HS-27A (cell line): ENCODE data around the gene CASR.

Experiments used
- DNase-seq: peaks from one replicate; pipeline ENCODE4 v3.0.0-alpha.2; 2012; ENCODE audit warnings: low read depth, missing footprints

CASR gene

DNA sequence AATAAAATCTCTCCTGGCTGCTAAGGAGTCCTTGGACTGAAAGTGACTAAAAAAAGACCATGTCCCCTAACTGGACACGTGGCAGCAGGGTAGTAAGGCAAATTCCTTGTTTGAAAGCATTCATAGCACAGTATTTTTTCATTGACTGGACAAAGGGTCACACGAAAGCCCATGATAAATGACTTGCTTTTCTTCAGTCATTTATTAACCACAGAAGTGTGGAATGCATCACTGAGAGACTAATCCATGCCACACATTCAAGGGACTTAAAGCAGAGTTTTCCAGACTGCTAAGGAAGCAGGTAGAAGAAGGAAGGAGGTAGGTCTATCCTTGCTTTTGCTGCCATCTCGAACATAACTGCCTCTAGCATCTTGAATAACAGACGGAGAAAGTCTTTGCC is 31.2 kb downstream of the CASR start:
- no peak for DNase-seq

DNA sequence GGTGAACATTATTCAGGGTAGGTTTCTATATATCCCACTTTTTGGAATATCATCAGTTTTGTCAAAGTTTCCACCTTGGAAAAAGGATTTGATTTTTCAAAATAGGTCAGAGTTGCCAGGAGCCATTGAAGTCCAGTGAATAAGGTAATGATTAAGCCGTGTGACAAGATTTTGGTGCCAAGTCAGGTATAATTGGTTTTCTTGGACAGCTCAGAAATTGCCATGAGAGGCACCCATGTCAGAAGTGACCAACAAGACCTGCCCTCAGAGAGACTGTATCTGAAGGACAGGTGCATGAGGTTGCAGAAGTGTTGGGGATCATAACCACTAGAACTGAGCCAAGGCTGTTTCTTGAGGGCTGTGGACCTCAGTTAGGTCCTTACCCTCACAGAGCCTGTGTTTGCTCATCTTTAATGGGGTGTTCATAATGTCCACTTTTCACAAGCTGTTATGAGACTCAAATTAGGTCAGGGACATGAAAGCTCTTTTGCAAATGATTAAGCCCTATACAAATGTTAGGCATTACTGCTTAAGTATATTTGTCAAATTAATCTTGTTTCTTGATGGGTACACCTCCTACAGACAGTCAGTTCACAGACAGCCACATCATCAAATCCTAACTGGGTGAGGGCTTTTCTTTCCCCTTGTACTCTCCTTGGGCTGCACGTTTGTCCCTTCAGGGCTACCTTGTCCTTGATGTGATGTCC is 32.3 kb downstream of the CASR start:
- DNase-seq = no peak

DNA sequence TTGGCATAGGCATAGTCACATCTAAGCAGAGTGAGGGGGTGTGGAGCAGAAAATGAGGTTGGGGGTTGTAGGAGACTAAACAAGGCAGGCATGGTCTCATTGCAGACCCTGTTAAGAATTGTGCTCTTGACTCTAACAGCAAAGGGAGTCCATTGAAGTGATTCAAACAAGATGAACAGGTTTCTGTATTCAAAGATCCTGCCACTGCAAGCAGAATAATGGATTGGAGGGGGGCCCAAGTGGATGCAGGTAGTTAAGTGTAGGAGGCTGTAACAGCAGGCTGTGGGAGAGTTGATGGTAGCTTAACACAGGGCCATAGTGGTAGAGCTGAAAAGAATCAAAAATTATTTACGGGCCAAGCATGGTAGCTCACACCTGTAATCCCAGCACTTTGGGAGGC is 34.4 kb downstream of the CASR start:
- no peak for DNase-seq

DNA sequence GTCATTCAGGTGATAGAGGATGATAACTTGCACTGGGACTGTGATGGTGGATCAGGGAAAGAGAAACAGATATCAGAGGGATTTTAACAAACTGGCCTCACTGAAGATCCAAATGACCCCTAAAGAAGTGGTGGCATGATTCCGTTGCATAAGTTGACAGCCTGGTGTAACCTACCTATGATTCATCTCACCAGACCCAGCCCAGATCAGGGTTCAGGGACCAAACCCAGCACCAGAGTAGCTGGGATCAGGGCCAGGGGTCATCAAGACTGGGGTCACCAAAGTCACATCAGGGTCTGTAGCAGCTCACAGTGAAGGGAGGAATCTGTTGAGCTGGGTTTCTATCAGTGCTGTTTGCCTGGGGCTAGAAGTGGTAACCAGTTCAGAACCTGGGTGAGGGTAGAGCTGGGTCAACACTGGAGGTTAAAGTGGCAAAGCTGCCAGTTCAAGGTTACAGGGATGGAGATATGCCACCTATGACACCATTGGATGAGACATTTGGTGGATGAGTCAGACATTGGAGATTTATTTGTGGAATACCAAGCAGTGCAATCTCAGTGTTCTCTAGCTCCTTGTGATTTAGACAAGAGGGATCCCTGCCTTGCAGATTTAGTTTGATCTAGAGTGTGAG is 35.9 kb downstream of the CASR start:
- no peak for DNase-seq

DNA sequence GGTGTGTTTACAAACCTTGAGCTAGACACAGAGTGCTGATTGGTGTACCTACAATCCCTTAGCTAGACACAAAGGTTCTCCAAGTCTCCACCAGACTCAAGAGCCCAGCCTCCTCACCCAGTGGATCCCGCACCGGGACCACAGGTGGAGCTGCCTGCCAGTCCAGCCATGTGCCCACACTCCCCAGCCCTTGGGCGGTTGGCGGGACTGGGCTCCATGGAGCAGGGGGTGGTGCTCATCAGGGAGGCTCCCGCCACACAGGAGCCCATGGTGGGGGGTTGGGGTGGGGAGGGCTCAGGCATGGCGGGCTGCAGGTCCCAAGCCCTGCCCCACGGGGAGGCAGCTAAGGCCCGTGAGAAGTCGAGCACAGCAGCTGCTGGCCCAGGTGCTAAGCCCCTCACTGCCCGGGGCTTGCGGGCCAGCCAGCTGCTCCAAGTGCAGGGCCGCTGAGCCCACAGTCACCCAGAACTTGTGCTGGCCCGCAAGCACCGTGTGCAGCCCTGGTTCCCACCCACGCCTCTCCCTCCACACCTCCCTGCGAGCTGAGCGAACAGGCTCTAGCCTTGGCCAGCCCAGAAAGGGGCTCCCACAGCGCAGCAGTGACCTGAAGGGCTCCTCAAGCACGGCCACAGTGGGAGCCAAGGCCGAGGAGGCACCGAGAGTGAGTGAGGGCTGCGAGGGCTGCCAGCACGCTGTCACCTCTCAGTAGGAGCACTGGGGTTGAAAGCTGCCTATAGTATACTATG is 43.7 kb downstream of the CASR start:
- DNase-seq = no peak

DNA sequence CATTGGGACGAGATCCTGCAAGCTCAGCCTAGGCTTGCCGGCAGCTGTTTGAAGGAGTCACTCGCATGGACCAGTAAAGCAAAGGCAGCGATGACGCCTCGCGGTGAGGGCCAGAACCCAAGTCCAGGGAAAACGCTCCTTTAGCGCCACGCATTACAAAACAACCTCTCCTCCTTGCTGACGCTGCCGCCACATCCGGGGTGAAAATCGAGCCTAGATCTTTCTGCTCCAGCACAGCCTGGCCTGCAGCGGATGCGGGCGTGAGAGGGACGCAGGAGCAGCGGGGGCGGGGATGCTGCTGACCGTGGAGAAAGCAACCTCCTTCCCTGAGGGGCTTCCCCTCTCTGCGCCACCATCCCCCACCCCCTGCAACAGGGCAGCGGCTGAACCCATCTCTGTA is 46.7 kb downstream of the CASR start:
- no peak for DNase-seq

DNA sequence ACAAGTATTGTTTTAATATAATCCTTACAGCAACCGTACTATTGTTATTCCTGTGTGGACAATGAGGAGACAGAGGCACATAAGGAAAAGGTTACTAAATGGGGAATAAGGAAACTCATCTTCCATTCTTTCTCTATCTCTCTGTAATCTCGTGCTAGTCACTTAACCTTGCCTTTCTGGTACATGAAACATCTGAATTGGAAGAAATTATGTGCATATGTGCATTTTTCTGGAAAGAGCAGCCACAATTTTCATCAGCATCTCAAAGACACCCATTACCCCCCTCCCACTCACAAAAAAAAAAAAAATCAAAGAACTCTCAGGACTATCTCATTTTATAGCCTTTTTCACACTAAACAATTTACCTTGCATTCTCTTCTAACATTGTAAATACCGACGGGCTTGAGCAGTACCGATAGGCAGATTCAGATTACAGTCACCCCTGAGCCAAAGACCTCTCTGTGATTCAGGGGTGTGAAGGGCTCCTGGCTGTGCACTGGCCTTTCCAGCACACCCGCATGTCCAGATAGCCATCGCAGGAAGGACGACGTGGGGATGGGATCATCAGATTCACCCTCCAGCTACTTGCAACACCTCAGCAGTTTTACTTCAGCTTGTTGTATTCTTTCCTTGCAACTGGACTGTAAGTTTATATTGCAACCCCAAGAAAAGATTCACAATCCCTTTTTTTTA is 48.1 kb downstream of the CASR start:
- no peak for DNase-seq

DNA sequence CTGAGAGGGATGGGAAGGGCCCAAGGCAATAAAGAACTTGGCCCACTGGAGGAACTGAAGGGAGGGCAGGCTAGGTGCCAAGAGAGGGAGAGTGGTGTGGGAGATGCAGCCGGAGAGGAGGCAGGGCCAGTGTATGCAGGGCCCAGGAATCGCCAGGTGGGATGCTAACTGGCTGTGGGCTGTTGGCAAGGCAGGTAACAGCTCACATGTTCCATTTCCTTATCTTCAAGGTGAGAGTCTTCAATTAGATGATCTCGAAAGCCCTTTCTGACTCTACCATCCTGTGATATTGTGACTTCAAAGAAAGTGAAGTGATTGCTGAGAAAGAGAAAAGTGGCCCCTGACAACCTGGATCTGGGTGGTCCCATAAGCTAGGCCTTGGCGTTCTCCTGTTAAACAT is 49.0 kb downstream of the CASR start:
- no peak for DNase-seq

DNA sequence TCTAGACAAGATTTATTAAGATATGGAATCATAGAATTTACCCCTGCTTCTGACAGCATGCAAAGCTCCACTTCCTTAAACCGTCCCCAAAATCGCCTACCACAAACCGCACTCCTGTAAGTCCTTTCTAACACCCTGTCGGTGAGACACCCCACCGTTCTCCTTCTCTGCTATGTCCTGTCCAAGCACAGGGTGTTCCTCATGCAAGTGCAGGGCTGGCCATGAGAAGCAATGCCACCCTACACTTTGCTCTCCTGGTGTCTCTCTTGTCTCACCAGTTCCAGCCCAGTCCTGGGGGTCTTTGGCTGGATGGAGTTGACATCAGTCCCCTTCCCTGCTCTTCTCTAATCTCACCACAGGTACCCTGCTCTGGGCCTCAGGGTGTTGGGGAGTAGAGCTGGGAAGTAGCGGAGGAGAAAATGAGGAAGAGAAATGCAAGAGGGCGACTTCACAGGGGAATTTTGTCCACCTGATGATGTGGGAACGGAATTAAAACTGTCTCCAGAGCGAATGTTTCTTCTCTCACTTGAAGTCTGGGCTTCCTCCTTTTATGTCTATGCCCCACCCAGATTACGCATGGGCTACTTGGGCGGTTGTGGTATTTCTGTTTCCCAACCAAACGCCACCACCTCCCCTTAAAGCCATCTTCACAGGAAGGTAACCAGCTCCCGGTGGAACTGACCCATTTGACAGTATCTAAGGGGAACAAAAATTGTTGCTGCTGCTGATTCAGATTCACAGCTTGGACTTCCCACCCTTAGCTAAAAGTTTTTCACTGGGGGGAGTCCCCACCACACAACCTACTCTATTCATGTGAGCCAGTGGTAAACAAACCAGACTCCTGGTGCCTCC is 49.9 kb downstream of the CASR start:
- DNase-seq = no peak

DNA sequence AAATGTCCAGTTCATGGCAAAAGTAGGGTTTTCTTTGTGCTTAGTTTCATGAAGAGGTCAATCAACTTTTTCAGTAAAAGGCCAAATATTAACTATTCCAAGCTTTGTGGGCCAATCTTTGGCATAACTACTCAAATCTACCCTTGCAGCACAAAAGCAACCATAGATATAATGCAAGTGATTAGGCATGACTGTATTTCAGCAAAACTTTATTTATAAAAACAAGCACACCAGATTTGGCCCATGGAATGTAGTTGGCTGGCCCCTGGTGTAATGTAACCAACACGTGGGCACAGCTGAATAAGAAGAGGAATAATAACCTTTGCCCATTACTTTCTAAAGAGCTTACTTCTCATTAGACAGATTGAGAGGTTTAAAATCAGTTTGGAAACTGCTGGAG is 50.6 kb downstream of the CASR start:
- DNase-seq = no peak

DNA sequence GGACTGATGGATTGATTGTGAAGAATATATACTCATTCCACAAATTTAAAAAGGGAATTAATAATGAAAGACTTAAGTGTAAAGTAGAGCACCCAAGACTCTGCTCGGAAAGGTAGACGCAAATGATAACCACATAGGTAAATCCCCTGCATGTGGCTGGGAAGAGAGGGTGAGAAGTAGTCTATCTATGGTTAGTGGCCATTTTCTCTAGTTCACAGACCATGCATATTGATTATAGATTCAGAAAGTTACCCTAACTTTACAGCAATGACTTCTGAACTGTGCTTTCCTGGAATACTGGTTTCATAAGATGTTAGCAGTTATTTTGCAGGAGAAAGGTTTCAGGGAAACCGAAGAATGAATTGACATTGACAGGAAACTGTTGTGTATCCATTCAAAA is 51.7 kb downstream of the CASR start:
- no peak for DNase-seq

DNA sequence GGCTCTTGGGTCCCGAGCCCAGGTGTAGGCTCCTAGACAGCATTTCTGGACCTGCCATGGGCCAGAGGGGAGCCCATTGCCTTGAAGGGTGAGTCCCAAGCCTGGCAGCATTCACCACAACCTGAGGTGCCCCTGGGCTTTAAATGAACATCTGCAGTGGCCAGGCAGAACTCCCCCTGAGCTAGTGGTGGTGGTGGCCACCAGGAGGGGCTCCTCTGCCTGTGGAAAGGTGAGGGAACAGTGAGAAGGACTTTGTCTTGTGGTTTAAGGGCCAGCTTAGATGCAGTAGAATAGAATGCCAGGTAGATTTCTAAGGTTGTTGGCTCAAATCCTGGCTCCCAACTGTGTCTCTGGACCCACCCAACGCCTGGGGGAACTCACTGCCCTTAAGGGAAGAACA is 55.6 kb downstream of the CASR start:
- DNase-seq = no peak

DNA sequence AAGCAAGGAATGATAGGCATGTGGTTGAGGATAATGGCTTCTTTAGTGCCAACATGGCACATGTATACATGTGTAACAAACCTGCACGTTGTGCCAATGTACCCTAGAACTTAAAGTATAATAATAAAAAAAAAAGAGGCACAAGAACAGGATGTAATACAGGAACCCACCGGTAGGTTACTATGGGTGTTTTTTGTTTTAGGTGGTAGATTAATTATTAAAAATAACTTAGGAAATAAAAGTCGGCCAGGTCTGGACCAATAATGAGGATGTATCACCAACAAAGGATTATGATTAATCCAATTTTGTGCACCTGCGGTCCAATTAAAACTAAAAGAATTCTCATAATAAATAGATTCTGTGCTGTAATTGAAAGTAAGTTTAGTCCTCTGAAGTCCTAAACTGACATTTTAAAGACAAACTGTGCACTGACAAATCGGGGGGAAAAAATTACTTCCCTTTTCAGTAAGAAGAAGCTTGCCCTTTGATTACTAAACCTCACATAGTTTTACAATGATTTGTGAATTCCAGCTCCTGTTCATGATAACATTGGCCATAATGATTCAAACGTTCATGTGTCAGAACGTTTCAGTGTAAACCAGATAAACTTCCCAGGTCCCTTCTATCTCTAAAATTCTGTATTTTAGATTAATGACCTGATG is 62.2 kb downstream of the CASR start:
- peak; percentile 7 for DNase-seq

DNA sequence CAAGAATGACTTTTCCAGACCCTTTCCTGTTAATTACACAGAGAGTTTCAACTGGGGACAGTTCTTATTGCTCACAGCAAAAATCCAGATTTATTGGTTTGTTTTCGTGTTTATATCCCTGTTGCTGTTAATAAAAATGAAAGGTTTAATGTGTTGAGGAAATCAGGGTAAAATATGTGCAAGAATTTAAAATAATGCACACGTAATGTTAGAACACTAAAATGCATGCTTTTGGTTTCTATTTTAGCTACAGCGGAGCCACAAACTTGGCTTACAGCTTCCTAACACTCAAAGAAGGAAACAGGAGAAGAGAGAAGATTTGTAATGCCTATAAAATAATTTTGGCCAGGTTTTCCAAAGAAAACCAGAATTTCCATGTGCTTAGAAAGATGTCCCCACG is 62.7 kb downstream of the CASR start:
- DNase-seq = no peak

DNA sequence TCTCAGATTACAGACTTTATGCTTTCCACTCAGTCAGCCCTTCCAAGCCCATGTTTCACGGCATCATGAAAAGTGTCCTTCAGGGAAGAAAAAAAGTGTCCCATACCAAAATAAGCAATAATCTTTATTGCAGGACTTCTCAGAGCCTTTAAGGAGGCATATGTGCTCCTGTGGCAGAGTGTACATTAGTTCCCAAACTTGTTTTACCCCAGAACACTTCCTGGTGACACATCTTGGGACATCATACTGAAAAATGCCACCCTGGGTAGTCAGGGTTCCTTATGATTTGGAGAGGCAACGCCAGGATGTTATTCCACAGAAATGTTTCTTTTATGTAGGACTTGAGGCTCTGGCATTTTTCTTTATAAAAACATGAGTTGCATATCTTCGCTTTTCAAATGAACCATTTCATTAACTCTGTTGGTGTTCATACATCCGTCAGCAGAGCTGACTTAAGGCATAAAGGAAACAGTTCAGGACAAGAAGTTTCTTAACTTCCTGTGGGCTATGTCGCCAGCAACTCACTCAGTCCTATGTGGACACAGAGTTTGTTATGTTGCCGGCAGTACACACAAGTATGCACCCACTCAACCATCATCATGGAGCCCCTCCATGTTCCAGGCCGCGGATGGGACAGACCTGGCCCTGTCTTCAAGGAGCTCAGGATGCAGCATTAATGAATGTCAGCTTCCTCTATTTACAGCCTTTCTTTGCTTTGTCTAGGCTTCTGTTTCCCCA is 63.8 kb downstream of the CASR start:
- DNase-seq = no peak

DNA sequence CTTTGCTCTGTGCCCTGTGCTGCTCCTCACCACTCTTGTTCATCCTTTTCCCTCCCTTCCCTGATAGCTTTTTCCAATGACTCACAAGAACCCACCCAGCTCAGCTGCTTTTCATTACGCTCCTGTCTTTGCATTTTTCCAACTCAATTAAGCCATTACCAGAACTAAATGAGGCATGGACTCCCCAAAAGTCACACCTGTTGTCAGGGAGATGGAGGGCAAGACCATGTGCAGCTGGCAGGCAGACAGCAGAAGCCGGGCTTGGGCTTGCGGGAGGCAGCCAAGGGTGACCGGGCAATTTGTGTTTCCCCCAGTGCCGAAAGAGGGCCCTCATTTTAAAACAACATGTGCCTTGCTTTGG is 64.3 kb downstream of the CASR start:
- DNase-seq = no peak

DNA sequence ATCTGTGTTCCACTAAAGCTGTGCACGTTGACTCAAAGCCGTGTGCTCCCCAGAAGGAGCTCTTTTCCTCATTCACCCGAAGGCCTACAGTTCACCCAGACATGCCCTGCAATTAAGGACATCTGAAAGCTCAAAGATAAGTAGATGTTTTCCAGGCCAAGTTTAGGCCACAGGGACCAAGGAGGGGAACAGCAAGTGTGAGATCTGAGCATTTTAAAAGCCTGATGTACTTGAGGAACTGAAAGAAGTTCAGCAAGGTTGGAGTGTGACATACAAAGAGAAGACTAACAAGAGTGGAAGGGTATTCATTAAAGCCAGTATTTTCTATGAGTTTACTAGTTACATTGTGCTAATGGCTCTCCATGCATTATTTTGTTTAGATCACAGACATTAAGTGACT is 68.0 kb downstream of the CASR start:
- DNase-seq = no peak

DNA sequence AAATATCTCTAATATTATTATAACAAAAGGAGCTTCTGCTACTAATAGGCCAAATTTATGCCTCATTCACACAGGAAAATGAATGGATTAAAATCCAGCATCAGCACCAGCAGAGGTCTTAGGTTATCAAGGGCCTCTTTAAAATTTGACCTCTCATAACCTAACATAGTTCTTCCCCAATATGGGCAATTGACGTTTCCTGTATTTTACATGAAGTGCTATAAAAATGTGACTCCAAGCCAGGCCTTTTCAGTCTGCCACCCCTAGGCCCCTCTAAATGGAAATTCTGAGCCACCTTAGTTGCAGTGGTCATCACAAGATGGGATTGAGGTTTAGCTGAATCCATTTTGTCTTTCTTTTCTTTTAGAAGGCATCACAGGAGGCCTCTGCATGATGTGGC is 70.1 kb downstream of the CASR start:
- no peak for DNase-seq

DNA sequence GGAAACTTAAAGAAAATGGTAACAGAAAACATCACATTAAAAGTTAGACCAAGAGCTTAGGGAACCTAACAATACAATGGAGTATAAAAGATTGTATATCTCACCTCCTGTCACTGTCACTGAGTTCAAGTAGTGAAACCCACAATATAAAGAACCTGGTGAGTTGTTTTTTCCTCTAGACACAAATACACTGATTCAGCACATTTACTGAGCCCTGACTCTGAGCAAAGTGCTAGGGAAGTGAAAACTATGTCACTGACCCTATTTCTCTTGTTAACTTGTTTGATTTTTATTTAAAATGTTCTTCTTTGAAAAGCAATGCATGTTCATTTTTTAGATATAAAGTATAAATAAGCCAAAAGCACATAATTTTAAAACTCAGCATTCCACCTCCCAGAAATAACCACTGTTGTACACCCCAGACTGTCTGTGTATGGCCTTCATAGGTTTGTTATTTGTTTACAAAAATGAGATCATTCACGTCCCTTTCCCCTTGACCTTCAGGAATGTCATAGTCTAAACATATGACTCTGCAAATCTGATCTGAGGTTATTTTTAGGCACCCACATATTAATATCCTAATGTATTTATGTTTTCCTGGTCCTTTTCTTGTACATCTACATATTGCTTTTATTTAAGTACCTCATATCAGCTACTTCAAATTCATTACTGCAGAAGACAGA is 72.4 kb downstream of the CASR start:
- DNase-seq = no peak
